Right lobe of liver (tissue), 6 donors: ENCODE results near the gene TECPR2. TPM values are rescaled to one million over a fixed set of nuclear protein-coding genes. Genes with fewer than 3 reads are reported as not detected.

Source experiments
- ATAC-seq, 4 donors: fragments of 200-7000 bp; cut with Tn5 transposase; one replicate each; pipeline ENCODE4 v1.9.1; 2020; ENCODE audit warnings: mild to moderate bottlenecking in 4 of 4, moderate library complexity in 4 of 4
- DNase-seq, 3 donors: peaks; one replicate each; pipeline ENCODE4 v3.0.0-alpha.2; 2020
- H3K27ac ChIP-seq, 3 donors: fragments of 200-600 bp; one replicate each; pipeline ENCODE4 v1.8.0; 2022
- H3K27me3 ChIP-seq, 2 donors: fragments of 200-600 bp; one replicate each; pipeline ENCODE4 v1.8.0; 2022
- H3K36me3 ChIP-seq, 4 donors: fragments of 200-600 bp; sonication (generic) in 1 of 4; one replicate each; pipeline versions ENCODE4 v1.5.1 to v1.8.0; 2017 to 2022; ENCODE audit warnings: control low read depth in 1 of 4
- H3K4me1 ChIP-seq, 4 donors: fragments of 200-600 bp; sonication (generic) in 1 of 4; one replicate each; pipeline versions ENCODE4 v1.5.1 to v1.8.0; 2017 to 2022; ENCODE audit warnings: control low read depth in 1 of 4
- H3K4me3 ChIP-seq, 3 donors: fragments of 200-600 bp; one replicate each; pipeline ENCODE4 v1.8.0; 2022
- H3K9me3 ChIP-seq, 4 donors: fragments of 200-600 bp; sonication (generic) in 1 of 4; one replicate each; pipeline versions ENCODE4 v1.5.1 to v1.8.0; 2017 to 2022; ENCODE audit warnings: control low read depth in 1 of 4
- POLR2A ChIP-seq: fragments of 450-650 bp; IDR thresholded peaks from one replicate; pipeline ENCODE4 v1.6.1; 2017; ENCODE audit warnings: antibody characterized with exemption, mild to moderate bottlenecking
- WGBS: methylation state at CpG from one replicate; pipeline ENCODE4 v1.1.6; 2018; ENCODE audit warnings: low coverage, low lambda C conversion rate; ENCODE audit not compliant: insufficient coverage; ENCODE audit errors: missing lambda C conversion rate; 5-methylcytosine and 5-hydroxymethylcytosine counted together
- intact Hi-C, 2 donors: fragments of 100-400 bp; cut with DNase I; formaldehyde crosslinking; loops; one replicate each; pipeline versions ENCODE4 v1.11.2 to v1.14.1; 2022
- total RNA-seq, 6 experiments: library from RNA; depleted of rRNA in 2 of 6; stranded (reverse); fragments of >200 nt in 2 of 6; fragmentation: NEBNext Ultra II Directional in 3 of 6; extraction: Animal tissue kit (Norgen Biotek cat#: 25700) in 3 of 6; gene quantifications; one replicate each; pipeline versions ENCODE4 v1.1.0 to v1.2.4, GENCODE V29; 2016 to 2023
- TF ChIP-seq, protein P1 (sequence below), 4 donors: fragments of 200-600 bp in 3 of 4; fragments of 450-650 bp in 1 of 4; IDR thresholded peaks; one replicate each; pipeline versions ENCODE4 v1.5.1 to v1.8.0; 2016 to 2022; ENCODE audit warnings: antibody characterized with exemption in 4 of 4, mild to moderate bottlenecking in 2 of 4
- donor health status: DM: no; HTN: yes; CAD: no.
- donor health status: DM: no; HTN: no; CAD: no.
- donor health status: DM: no; HTN: no; CAD: no.
- donor health status: DM: no; HTN: yes; CAD: no.
- donor health status: DM: no; HTN: yes; CAD: no.

Gene TECPR2
- total RNA-seq, 6 experiments from 2014 or later = 5.5 to 10.5 (median 9.4) TPM

DNA sequence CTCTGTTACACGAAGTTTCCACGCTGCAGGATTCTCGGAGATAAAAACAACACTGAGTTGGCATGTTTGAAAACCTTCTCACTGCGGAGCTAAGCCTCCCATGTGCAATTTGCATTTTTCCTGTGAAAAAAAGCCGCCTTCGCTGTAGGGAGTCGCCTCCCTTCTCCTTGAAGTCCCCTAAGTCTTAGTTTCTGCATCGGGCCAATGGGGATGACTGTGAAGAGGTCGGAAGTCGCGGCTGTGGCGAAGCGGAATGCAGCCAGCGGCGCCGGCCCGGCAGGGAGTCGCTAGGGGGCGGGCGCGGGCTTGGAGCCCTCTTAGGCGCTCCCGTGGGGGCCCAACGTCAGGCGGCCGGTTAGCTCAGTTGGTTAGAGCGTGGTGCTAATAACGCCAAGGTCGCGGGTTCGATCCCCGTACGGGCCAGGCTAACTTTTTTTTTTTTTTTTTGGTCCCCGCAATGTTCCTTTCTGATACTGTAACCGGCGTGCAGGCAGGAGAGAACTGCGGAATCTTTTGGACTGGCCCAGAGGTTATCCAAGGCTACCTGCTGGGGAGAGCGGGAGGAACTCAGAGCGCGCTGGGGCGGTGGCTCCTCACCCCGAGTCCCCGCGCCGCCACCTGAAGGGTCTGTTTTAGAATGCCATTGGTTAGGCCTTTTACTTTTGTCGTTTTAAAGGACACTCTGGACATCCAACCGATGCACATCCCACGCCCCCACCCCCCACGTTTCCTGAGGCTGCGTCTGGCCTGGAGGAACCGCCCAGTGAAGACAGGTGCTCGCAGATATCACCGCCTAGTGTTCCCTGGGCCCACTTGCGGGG is 45.8 kb upstream of the TECPR2 start:
- intact Hi-C loops = no loop called here
- no peaks in the 10 kb centered on the region for H3K27me3 ChIP-seq
- H3K27ac ChIP-seq = peak overlapping the region; percentile 29 to 56 (median 35)
- peak overlapping the region; percentile 34 to 59 (median 40) for H3K4me3 ChIP-seq
- ATAC-seq = peak; percentile 80 to 85 (median 84)
- no peaks in the 10 kb centered on the region for H3K9me3 ChIP-seq
- 1% methylated on average over 35 of the region's 54 CpGs for WGBS
- H3K36me3 ChIP-seq = no peaks in the 10 kb centered on the region
- DNase-seq = peak; percentile 93 to 94 (median 94)
- H3K4me1 ChIP-seq = peaks cover 0 to 33% (median 9%) of the 10 kb centered on the region in 4 donors
- TF ChIP-seq POLR2A = no peak
- TF ChIP-seq, protein P1, sequence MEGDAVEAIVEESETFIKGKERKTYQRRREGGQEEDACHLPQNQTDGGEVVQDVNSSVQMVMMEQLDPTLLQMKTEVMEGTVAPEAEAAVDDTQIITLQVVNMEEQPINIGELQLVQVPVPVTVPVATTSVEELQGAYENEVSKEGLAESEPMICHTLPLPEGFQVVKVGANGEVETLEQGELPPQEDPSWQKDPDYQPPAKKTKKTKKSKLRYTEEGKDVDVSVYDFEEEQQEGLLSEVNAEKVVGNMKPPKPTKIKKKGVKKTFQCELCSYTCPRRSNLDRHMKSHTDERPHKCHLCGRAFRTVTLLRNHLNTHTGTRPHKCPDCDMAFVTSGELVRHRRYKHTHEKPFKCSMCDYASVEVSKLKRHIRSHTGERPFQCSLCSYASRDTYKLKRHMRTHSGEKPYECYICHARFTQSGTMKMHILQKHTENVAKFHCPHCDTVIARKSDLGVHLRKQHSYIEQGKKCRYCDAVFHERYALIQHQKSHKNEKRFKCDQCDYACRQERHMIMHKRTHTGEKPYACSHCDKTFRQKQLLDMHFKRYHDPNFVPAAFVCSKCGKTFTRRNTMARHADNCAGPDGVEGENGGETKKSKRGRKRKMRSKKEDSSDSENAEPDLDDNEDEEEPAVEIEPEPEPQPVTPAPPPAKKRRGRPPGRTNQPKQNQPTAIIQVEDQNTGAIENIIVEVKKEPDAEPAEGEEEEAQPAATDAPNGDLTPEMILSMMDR (IDR thresholded peaks at IDR 0.05) = peak; percentile 71 to 83 (median 82)

DNA sequence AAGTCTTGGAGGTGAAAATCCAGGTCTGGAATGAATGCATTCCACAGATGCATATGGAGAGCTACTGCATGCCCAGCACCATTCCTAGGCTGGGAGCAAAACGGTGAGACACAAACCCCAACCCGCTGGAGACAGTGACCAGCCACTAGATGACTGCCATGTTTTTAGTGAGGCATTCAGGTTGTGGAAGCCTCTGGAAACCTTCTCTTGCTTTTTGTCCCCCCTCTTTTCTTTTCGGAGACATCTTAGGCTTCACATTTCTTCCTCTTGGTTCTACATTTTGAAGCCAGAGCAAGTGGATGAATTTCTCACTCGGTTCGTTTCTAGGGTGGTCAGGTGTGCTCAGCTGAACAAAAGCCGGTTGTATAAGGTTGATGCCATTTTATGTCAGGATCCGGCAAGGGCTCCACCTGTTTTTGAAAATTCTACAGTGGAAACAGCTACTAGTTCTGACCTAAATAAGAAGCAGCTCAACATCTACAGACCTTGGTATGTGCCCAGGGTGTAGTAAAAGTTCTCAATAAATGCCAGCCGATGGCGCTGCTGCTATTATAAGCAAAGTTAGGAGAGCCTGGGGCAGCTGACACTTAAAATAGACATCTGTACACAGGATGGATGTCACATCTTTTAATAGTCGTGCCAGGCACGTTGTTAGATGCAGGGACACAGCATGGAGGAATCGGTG is 45.0 kb upstream of the TECPR2 start:
- TF ChIP-seq, protein P1 (IDR thresholded peaks at IDR 0.05) = no peak
- no peak for TF ChIP-seq POLR2A
- H3K9me3 ChIP-seq = no peaks in the 10 kb centered on the region
- WGBS = 60% methylated on average over 12 of the region's 12 CpGs
- H3K27ac ChIP-seq = peak overlapping the region in 1 of 3 donors; percentile 56
- no peaks in the 10 kb centered on the region for H3K27me3 ChIP-seq
- H3K4me3 ChIP-seq = peak overlapping the region; percentile 34 to 59 (median 40)
- DNase-seq (no peak), ATAC-seq (no peak)
- H3K36me3 ChIP-seq = no peaks in the 10 kb centered on the region
- intact Hi-C loops = no loop called here
- peaks cover 0 to 33% (median 9%) of the 10 kb centered on the region in 4 donors for H3K4me1 ChIP-seq

DNA sequence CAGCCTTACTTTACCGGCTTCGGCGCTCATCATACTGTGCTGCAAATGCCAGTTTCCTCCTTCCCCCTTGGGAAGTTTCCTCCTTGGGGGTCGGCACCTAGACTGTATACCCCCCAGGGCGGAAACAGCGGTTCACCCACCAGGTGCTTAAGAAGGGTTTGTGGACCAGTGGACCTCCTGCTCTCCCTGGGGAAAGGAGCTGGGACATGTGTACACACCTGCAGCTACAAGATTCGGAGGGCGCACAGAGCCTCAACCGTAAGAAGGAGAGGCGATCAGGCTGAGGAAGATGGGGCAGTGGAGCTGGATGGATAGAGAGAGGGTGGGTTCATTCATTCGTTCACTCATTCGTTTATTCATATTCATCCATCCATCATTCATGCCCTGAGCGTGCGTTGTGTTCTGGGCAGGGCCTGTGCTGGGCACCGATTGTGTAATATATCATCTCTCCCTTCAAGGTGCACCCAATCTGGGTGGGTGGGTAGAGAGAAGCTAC is 43.9 kb upstream of the TECPR2 start:
- Histone ChIP-seq H3K36me3 (no peaks in the 10 kb centered on the region), H3K9me3 (no peaks in the 10 kb centered on the region), H3K27ac (peak overlapping the region; percentile 76 to 90 (median 86)), H3K27me3 (no peaks in the 10 kb centered on the region), H3K4me1 (peaks cover 0 to 41% (median 9%) of the 10 kb centered on the region in 4 donors), H3K4me3 (peak overlapping the region; percentile 69 to 71 (median 69))
- no peak for DNase-seq
- no peak for TF ChIP-seq POLR2A
- ATAC-seq = no peak
- intact Hi-C loops = no loop called here
- 77% methylated on average over 15 of the region's 15 CpGs for WGBS

DNA sequence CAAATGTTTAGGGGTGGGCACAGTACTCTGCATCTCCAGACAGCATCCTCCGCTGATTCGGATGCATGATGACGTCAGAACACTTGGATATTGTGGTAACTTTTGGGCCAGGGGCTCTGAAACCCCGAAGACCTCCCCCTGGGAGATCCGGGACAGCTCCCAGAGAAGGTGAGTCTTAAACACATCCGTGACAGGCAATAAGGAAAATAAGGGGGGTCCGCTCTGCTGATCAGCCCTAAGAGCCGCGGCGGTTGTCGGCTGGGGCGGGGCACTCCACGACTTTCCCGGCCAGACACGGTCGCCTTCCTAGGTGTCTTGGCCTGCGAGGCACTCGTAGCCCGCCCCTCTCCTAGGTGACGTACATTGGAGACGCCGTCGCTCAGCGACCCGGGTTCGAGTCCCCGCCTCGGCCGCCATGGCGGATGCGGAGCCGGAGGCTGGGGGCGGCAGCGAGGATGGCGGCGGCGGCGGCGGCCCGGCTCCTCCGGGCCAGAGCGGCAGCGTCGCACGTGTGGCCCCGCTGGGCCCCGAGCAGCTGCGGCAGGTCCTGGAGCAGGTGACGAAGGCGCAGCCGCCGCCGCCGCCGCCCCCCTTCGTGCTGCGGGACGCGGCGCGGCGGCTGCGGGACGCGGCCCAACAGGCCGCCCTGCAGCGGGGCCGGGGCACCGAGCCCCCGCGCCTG is 43.2 kb upstream of the TECPR2 start, which contains the start of gene ZNF839:
Gene ZNF839 (plus strand): TSS at position 396 of the 682 bp plus-strand sequence. CDS start 20 bp downstream, at position 416.
- Histone ChIP-seq H3K9me3 (no peaks in the 10 kb centered on the region), H3K27ac (peak within 1 kb of the TSS; percentile 76 to 90 (median 86)), H3K4me1 (peaks cover 0 to 39% (median 9%) of the 10 kb centered on the region in 4 donors), H3K27me3 (no peaks in the 10 kb centered on the region), H3K4me3 (peak within 1 kb of the TSS; percentile 69 to 71 (median 69)), H3K36me3 (no peaks in the 10 kb centered on the region)
- 0% methylated on average over 6 of the region's 71 CpGs for WGBS
- DNase-seq = peak; percentile 92 to 94 (median 93)
- intact Hi-C loops = no loop called here
- peak; percentile 65 to 71 (median 68) for ATAC-seq
- TF ChIP-seq, protein P1 (IDR thresholded peaks at IDR 0.05) = no peak
- peak; percentile 45 for TF ChIP-seq POLR2A
